Measurements from ENCODE around the gene OR2C3. TPM values are rescaled to one million over a fixed set of nuclear protein-coding genes. Genes with fewer than 3 reads are reported as not detected.

OR2C3 gene
- polyA plus RNA-seq, 1 of the 3 experiments (the other 2 are of a cell fraction): not detected

- TF ChIP-seq JUND (IDR thresholded peaks at IDR 0.05) (no peak), EP300 (IDR thresholded peaks at IDR 0.05; ENCODE audit: borderline replicate concordance in 1 of 2, low read depth in 1 of 2, low read length in 1 of 2) (no peak)
Measured at GRCh38 chr1:247542811-247543210, 6.6 kb upstream of the OR2C3 start (continued).

DNA sequence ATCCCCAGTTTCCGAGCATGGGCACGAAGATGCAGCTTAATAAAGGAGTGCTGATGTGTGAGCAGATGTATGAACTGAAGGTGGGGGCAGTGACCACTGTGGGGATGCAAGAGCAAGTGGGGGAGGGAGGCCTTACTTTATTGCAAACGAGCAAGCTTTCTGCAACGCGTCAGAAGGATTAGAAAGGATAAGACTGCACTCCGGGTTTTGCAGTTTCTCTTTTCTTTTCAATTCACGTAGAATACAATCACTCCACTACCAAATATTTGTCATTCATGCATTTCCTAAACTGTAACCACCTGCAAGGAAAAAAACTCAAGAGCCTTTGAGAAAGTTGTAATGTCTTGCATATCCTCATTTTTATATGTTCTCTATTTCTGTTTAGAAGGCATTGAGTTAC lies 4.3 kb upstream of the OR2C3 start:
- H3K79me2 ChIP-seq (ENCODE audit: insufficient read depth): no peaks in the 10 kb centered on the region
- no peak overlapping the region for H3K4me2 ChIP-seq
- no peaks in the 10 kb centered on the region for H3K9me2 ChIP-seq
- ChIA-PET POLR2A (no interaction called here), CTCF (no interaction called here)
- no peaks in the 10 kb centered on the region for H3K36me3 ChIP-seq (replicated peaks in 1 of 2; ENCODE audit: control insufficient read depth in 1 of 2, insufficient read depth in 2 of 2, low read length in 1 of 2)
- H3K9me3 ChIP-seq: no peaks in the 10 kb centered on the region
- H2AFZ ChIP-seq (ENCODE audit: low read depth): no peak overlapping the region
- H3F3A ChIP-seq (replicated peaks; ENCODE audit: insufficient read depth): no peaks in the 10 kb centered on the region
- DNase-seq: no peak
- H4K20me1 ChIP-seq (ENCODE audit: insufficient read depth): no peaks in the 10 kb centered on the region
- WGBS (ENCODE audit: low lambda C conversion rate): 30% methylated on average over 7 of the region's 7 CpGs
- no peak overlapping the region for H3K27ac ChIP-seq (ENCODE audit: low read depth in 2 of 2, low read length in 1 of 2)
- H3K27me3 ChIP-seq (ENCODE audit: insufficient read depth): no peaks in the 10 kb centered on the region
- no peak for TF ChIP-seq REST (IDR thresholded peaks at IDR 0.05; ENCODE audit: low read depth, low read length)
- no peak for TF ChIP-seq RAD21 (IDR thresholded peaks at IDR 0.05; ENCODE audit: low read length)
- TF ChIP-seq SMC3 (IDR thresholded peaks at IDR 0.05; ENCODE audit: low read depth, low read length): no peak
- TF ChIP-seq USF1 (IDR thresholded peaks at IDR 0.05; ENCODE audit: borderline replicate concordance, low read depth): no peak
- no peak for TF ChIP-seq MEF2A (IDR thresholded peaks at IDR 0.05; ENCODE audit: borderline replicate concordance, low read depth)
- no peak for TF ChIP-seq EZH2phosphoT487 (IDR thresholded peaks at IDR 0.05; ENCODE audit: borderline replicate concordance, low read depth)
- H3K4me1 ChIP-seq (ENCODE audit: control insufficient read depth in 1 of 2, insufficient read depth in 2 of 2, low read depth in 1 of 2, low read length in 1 of 2): no peaks in the 10 kb centered on the region
- no peak overlapping the region for H3K9ac ChIP-seq
- H3K4me3 ChIP-seq (ENCODE audit: low read depth in 2 of 2, low read length in 1 of 2): no peak overlapping the region

DNA sequence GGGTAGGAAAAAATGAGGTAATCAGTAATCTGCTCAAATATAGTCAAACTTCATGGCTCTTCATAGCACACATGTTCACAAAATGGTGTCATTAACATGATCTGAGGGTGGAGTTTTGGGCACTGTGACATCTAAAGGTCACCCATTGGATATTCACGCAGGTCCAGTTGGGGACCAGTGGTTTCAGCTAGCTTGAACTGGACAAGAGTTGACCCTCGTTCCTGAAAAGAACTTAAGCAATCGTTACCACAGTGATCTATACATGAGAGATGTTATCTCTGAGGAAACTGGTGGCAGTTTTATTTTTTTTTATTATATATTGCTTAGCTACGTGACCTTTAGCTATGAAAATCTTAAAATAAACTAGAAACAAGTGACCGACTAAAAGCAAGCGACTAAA lies 3.0 kb upstream of the OR2C3 start:
- Histone ChIP-seq H3K9me3 (no peaks in the 10 kb centered on the region), H3K4me1 (ENCODE audit: control insufficient read depth in 1 of 2, insufficient read depth in 2 of 2, low read depth in 1 of 2, low read length in 1 of 2) (no peaks in the 10 kb centered on the region), H3K9me2 (no peaks in the 10 kb centered on the region), H3K9ac (no peak overlapping the region), H3K79me2 (ENCODE audit: insufficient read depth) (no peaks in the 10 kb centered on the region), H3F3A (replicated peaks; ENCODE audit: insufficient read depth) (no peaks in the 10 kb centered on the region), H2AFZ (ENCODE audit: low read depth) (no peak overlapping the region), H4K20me1 (ENCODE audit: insufficient read depth) (no peaks in the 10 kb centered on the region), H3K36me3 (replicated peaks in 1 of 2; ENCODE audit: control insufficient read depth in 1 of 2, insufficient read depth in 2 of 2, low read length in 1 of 2) (no peaks in the 10 kb centered on the region), H3K27ac (ENCODE audit: low read depth in 2 of 2, low read length in 1 of 2) (no peak overlapping the region), H3K27me3 (ENCODE audit: insufficient read depth) (no peaks in the 10 kb centered on the region), H3K4me2 (no peak overlapping the region), H3K4me3 (ENCODE audit: low read depth in 2 of 2, low read length in 1 of 2) (no peak overlapping the region)
- DNase-seq: no peak
- no peak for TF ChIP-seq NFIC (IDR thresholded peaks at IDR 0.05; ENCODE audit: borderline replicate concordance)
- TF ChIP-seq GATA2 (CRISPR knock-in tag; IDR thresholded peaks at IDR 0.05): no peak
- TF ChIP-seq SMC3 (IDR thresholded peaks at IDR 0.05; ENCODE audit: low read depth, low read length): no peak
- no peak for TF ChIP-seq MEF2A (IDR thresholded peaks at IDR 0.05; ENCODE audit: borderline replicate concordance, low read depth)
- no peak for TF ChIP-seq PBX3 (IDR thresholded peaks at IDR 0.05)
- no peak for TF ChIP-seq TAF1 (IDR thresholded peaks at IDR 0.05; ENCODE audit: borderline replicate concordance, low read depth, low read length)
- no peak for TF ChIP-seq TEAD4 (IDR thresholded peaks at IDR 0.05; ENCODE audit: borderline replicate concordance, insufficient read depth)
- no peak for TF ChIP-seq IRF3 (IDR thresholded peaks at IDR 0.05; ENCODE audit: low read depth, low read length)
- no peak for TF ChIP-seq MAX (IDR thresholded peaks at IDR 0.05; ENCODE audit: low read depth)
- no peak for TF ChIP-seq GABPA (IDR thresholded peaks at IDR 0.05; ENCODE audit: low read depth)
- ChIA-PET CTCF (no interaction called here), POLR2A (no interaction called here)
- 28% methylated on average over 6 of the region's 6 CpGs for WGBS (ENCODE audit: low lambda C conversion rate)

Data from SK-N-SH (cell line).